ENCODE measurements around the gene QRICH2. TPM values are rescaled to one million over a fixed set of nuclear protein-coding genes. Genes with fewer than 3 reads are reported as not detected.

QRICH2 gene
- total and polyA plus RNA-seq, 9 of the 15 experiments (the other 6 are each of a cell fraction or from before 2014, with no cell fraction given): 0.03 to 1.6 (median 0.81) TPM

- no peak overlapping the region for H2AFZ ChIP-seq (ENCODE audit: low read depth, low read length)
- peak; percentile 1 for ATAC-seq
- H3K9ac ChIP-seq (ENCODE audit: insufficient read depth in 1 of 2, low read depth in 2 of 2, low read length in 2 of 2): peak overlapping the region; percentile 81 to 89
- H3K9me3 ChIP-seq (replicated peaks; ENCODE audit: control insufficient read depth, insufficient read depth, low read depth, low read length): no peaks in the 10 kb centered on the region
- DNase-seq (ENCODE audit: extremely low read depth in 1 of 4, low spot score in 3 of 4): peak; percentile 77 to 82 (median 78)
- no TSS peak for BruUV-seq (replicated peaks)
- H3K27me3 ChIP-seq (ENCODE audit: control insufficient read depth in 2 of 2, insufficient read depth in 2 of 2, low read length in 2 of 2): no peaks in the 10 kb centered on the region
- peaks cover 45% of the 10 kb centered on the region for H3K36me3 ChIP-seq (ENCODE audit: control insufficient read depth, insufficient read depth, low read length)
- FAIRE-seq: no peak
- H3K79me2 ChIP-seq (ENCODE audit: control insufficient read depth, insufficient read depth, low read length): peaks cover 56% of the 10 kb centered on the region
- H3K27ac ChIP-seq (ENCODE audit: extremely low read depth, low read depth, low read length): peak overlapping the region; percentile 81
- no peak overlapping the region for H3K4me3 ChIP-seq
- peak overlapping the region; percentile 68; the same call in 1 of the 2 replicates for H3K4me2 ChIP-seq (ENCODE audit: insufficient read depth, low read length)
- no peaks in the 10 kb centered on the region for H3K9me1 ChIP-seq (ENCODE audit: control insufficient read depth, insufficient read depth, low read length)
- peaks cover 37 to 83% of the 10 kb centered on the region in 2 experiments for H3K4me1 ChIP-seq (replicated peaks in 1 of 2; ENCODE audit: control insufficient read depth in 2 of 2, insufficient read depth in 2 of 2, low read length in 2 of 2)
- H4K20me1 ChIP-seq (replicated peaks; ENCODE audit: control insufficient read depth, insufficient read depth, low read length): no peaks in the 10 kb centered on the region
- WGBS (ENCODE audit: insufficient coverage, low coverage, missing lambda C conversion rate): 42% methylated on average over 16 of the region's 26 CpGs
- in situ Hi-C loops (cut with MboI): no loop called here
- ChIA-PET POLR2A (interaction anchor here (0.5 to 10.6 kb wide), 17 partner anchors 10 to 636 kb away, joined by 3 to 227 read pairs (median 4); partner anchors contain the start of gene RNF157), CTCF (ENCODE audit: low intra/inter-chr PET ratio) (no interaction called here)
- intact Hi-C loops (cut with micrococcal nuclease): no loop called here
- no peak for TF ChIP-seq NUFIP1 (IDR thresholded peaks at IDR 0.05; ENCODE audit: partially characterized antibody)
- TF ChIP-seq GTF2E2 (tag; IDR thresholded peaks at IDR 0.05): no peak
- TF ChIP-seq ZNF778 (CRISPR knock-in tag; IDR thresholded peaks at IDR 0.05): no peak
- no peak for TF ChIP-seq ZBTB17 (CRISPR knock-in tag; IDR thresholded peaks at IDR 0.05)
- peak; percentile 29 to 88 (median 58) for TF ChIP-seq YY1 (IDR thresholded peaks at IDR 0.05; ENCODE audit: borderline replicate concordance in 1 of 3, control insufficient read depth in 1 of 3, extremely low read depth in 1 of 3, insufficient read depth in 3 of 3, insufficient read length in 1 of 3, insufficient replicate concordance in 2 of 3, low read depth in 1 of 3, low read length in 2 of 3)
- peak; percentile 73 for TF ChIP-seq VEZF1 (CRISPR knock-in tag; IDR thresholded peaks at IDR 0.05)
- TF ChIP-seq JUND (IDR thresholded peaks at IDR 0.05; ENCODE audit: borderline replicate concordance, low read depth, low read length): no peak
- no peak for TF ChIP-seq JUND (tag; IDR thresholded peaks at IDR 0.05; ENCODE audit: borderline replicate concordance, low read depth, low read length)
- no peak for TF ChIP-seq MAFK (IDR thresholded peaks at IDR 0.05; ENCODE audit: low read length)
- TF ChIP-seq XRCC4 (IDR thresholded peaks at IDR 0.05; ENCODE audit: extremely low read depth, insufficient read depth, insufficient read length): no peak
- TF ChIP-seq EGR1 (conservative IDR thresholded peaks at IDR 0.05): peak; percentile 35; the same call in 1 of the 2 replicates
- peak; percentile 35; the same call in 1 of the 2 replicates for TF ChIP-seq USF2 (CRISPR knock-in tag; IDR thresholded peaks at IDR 0.05)
- peak; percentile 79 for TF ChIP-seq RBM22 (IDR thresholded peaks at IDR 0.05; ENCODE audit: low read depth, low read length, poor library complexity, severe bottlenecking)
- peak; percentile 24; the same call in 1 of the 2 replicates for TF ChIP-seq THAP12 (CRISPR knock-in tag; IDR thresholded peaks at IDR 0.05)
- TF ChIP-seq ZNF589 (CRISPR knock-in tag; IDR thresholded peaks at IDR 0.05; ENCODE audit: low read depth): no peak
- peak; percentile 81 for TF ChIP-seq POLR2G (IDR thresholded peaks at IDR 0.05; ENCODE audit: low read depth, low read length)
- TF ChIP-seq RBFOX2 (IDR thresholded peaks at IDR 0.05; ENCODE audit: low read depth, low read length): peak; percentile 75
- no peak for TF ChIP-seq ZNF41 (CRISPR knock-in tag; conservative IDR thresholded peaks at IDR 0.05)
- no peak for TF ChIP-seq BMI1 (IDR thresholded peaks at IDR 0.05; ENCODE audit: low read length)
Observed at GRCh38 chr17:76270127-76270592, 37.9 kb downstream of the QRICH2 start.

Measured in K562 (cell line).